Erythroblast (primary cell): ENCODE results near the gene SLC22A31.
A peak's percentile ranks its signal among the peaks of the same experiment; 100 is the strongest.

Experiments used
- DNase-seq, 2 experiments: peaks; one replicate each; lab custom pipeline; 2025; lab: John Stamatoyannopoulos, UW
- GATA1 ChIP-seq: IDR thresholded peaks from 2 replicates; pipeline ENCODE4 v1.6.1; 2011; ENCODE audit warnings: low read depth, mild to moderate bottlenecking, control low read depth, low read length, moderate library complexity
- POLR2A ChIP-seq: IDR thresholded peaks from 2 replicates; pipeline ENCODE4 v1.6.1; 2011; ENCODE audit warnings: mild to moderate bottlenecking, low read length

The SLC22A31 gene

DNA sequence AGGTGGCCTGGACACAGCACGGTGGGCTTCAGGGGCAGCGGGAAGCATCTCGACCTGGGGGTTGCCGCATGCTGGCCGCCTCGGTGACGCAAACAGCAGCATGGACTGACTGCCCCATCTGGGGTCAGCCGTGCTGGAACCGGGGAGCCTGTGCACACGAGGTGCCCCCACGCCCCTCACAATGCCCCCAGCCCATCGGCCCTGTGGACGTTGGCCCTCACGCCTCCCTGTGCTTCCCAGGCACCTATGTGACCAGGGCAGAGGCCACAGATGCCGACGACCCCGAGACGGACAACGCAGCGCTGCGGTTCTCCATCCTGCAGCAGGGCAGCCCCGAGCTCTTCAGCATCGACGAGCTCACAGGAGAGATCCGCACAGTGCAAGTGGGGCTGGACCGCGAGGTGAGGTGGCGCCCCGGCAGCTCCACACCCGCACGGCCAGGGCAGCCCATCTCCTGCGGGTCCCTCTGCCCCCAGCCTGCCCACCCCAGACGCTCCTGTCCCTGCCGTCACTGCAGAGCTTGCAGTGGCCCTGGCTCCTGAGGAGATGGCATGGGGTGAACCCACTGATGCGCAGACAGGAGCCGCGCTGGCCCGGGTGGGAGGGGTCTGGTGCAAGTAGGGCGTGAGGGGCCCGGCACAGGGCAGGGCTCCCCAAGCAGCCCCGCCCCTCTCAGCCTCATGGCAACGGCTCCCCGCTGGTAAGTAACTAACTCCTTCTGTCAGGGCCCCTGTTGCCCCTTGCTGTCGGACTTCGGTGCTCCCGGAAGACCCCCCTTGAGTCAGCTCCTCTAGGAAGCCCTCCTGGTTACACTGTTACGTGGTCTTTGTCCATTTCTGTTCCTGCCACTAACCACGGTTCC is 15.2 kb downstream of the SLC22A31 start:
- peak; percentile 67 to 75 for DNase-seq
- TF ChIP-seq POLR2A (no peak), GATA1 (no peak)

DNA sequence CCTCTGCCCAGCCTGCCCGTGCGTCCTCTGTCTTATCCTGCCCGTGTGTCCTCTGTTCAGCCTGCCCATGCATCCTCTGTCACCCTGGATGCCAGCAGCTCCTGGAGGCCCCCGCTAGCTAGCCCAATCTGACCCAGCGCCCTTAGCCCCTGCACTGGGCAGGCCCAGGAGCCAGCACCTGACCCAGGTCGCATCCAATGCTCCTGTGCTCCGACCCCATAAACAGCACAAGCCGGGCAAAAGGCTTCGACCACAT is 15.7 kb downstream of the SLC22A31 start:
- DNase-seq: no peak
- TF ChIP-seq POLR2A (no peak), GATA1 (no peak)

DNA sequence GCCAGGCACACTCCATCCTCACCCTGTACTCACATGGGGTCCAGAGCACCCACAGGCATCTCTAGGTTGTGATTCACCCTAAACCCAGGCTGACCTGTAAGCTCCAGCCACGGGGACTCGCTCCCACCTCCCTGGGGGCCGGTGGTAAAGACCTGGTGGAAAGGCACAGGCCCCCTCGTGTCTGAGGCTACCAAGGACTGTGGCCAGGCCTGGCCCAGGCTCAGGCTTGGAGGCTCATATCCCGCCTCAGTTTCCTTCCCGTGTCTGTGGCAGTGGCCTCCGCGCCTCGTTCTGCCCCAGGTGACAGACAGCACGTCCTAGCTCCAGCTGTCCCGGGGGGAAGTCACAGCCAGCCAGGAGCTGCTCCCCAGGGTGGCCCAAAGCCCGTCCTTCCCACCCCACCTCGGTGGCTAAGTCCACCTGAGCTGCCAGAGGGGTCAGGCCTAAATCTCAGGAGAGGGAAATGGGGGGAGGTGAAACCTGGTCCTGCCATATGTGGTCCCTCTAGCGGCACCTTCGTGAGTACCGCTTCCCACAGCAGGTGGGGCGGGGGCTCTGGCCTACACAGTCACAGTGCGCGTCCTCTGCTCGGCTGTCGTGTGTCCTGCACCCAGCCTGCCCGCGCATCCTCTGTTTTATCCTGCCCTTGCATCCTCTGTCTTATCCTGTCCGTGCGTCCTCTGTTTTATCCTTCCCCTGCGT is 16.2 kb downstream of the SLC22A31 start:
- TF ChIP-seq GATA1 (no peak), POLR2A (no peak)
- DNase-seq: no peak

DNA sequence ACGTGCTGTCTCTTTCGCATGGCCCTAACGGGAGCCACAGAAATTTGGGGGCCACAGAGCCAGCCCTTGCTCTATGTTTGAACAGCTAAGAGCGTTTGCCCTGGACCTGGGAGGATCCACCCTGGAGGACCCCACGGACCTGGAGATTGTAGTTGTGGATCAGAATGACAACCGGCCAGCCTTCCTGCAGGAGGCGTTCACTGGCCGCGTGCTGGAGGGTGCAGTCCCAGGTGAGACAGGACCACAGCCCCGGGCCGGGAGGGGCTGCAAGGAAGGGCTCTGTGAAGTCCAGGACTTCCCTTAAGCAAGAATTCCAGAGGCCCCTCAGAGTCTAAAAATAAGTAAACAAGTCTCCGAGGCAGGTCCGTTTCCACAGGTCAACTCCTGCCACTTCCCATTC is 16.9 kb downstream of the SLC22A31 start:
- TF ChIP-seq GATA1 (no peak), POLR2A (no peak)

DNA sequence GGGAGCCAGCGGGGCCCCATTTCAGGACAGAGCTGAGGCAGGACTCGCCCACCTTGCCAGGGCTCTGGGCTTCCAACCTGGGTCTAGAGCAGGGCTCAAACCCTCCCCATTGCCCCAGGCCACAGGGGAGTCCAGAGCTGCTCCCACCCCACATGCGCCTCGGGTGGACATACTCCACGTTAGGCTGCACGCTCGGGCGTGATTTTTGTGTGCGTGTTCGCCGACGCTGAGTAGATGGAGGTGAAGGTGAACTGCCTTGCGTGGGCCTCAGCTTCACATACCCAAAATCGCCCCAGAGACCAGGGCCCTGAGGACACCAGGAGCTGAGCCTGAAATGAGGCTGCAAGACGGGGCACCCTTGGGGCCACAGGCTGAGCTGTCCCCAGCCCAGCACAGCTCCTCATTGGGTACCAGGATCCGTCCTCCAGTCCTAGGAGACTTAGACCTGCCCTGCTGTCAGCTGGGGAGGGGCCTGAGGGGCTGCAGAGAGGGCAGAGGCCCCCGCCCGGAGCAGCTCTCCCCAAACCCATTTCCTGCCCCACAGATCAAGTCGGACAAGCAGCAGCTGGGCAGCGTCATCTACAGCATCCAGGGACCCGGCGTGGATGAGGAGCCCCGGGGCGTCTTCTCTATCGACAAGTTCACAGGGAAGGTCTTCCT is 20.6 kb downstream of the SLC22A31 start:
- no peak for TF ChIP-seq GATA1
- no peak for TF ChIP-seq POLR2A
- no peak for DNase-seq

More for the DNA sequence above, 16.9 kb downstream of the SLC22A31 start:
- no peak for DNase-seq

DNA sequence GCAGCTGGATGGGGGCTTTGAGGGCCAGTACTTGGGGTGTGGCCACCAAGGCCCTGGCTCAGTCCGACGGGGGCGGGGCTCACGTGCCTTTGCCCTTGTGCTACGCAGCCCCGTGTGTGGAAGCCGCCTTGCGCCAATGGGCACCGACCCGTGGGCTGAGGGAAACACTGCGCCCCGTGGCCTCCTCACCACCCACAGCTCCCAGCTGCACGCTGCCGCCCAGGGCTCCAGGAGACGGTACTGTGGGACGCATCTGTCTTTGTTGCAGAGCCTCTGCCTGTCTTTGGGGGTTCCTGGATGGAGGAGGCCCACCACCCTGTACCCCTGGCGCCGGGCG is 21.2 kb downstream of the SLC22A31 start:
- no peak for TF ChIP-seq GATA1
- TF ChIP-seq POLR2A: no peak

DNA sequence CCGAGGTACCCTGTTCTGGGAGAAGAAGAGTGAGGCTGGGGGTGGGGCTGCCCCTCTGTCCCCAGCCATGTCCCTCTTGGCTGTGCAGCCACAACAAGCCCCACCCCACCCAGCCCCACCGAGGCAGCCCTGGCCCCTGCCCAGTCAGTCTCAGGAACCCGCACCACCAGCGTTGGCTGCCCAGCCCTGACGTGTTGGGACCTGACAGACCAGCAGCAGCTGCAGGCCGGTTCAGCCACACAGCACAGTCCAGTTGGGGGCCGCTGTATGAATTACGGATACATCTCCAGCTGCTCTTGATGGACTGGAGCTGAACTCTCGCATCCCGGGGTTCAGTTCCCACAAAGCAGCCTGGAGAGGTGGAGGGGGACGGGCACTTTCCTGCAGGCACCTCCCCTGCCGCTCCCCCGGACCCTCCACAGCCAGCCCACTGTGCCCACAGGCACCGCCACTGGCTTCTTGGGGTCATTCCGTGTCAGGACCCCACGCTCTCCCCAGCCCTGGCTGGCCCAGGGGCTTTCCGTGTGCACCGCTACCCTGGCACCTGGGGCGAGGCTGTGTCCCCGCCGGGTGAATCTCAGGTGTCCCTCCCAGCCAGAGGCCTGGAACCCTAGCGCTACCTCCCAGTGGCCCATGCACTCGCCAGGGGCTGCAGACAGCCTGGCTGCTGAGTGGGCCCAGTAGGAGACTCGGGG is 21.7 kb downstream of the SLC22A31 start:
- DNase-seq: no peak
- TF ChIP-seq GATA1 (no peak), POLR2A (no peak)

More for the DNA sequence above, 21.2 kb downstream of the SLC22A31 start:
- DNase-seq: no peak

DNA sequence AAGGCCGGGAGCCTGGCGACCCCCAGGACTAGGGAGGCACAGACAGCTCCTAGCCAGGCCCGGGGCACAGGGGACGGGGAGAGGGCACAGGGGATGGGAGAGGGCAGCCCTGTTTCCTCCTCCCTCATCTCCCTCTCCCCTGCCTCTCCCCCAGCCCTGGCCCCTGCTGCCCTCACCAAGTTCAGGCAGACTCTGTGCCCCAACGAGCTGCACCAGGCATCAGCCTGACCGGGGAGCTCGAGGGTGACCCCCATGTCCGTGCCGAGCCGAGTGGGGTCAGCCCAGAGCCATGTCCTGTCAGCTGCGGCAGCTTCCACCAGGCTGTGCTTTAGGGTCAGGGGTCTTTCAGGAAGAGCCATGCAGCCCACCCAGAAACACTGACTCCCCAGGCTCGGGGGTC is 22.8 kb downstream of the SLC22A31 start:
- DNase-seq: no peak

DNA sequence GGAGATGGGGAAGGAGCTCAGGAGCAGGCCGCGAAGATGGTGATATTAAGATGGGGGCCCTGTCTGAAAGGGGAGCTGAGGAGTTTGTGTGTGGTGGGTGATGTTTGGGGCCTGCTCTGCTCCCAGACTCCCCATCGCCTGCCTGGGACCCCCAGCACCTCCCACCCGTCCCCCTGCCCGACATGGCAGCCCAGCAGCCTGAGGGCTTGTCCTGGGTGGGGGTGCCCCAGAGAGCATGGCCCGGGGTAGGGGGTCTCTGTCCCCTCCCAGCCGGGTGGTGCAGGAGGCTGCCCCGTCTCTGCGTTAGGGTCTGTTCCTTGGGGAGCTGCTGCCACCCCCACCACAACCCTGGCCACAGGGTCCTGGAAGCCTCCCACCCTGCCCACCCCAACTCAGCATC is 23.6 kb downstream of the SLC22A31 start:
- no peak for DNase-seq
- TF ChIP-seq POLR2A (no peak), GATA1 (no peak)

More for the DNA sequence above, 22.8 kb downstream of the SLC22A31 start:
- no peak for TF ChIP-seq POLR2A
- no peak for TF ChIP-seq GATA1

DNA sequence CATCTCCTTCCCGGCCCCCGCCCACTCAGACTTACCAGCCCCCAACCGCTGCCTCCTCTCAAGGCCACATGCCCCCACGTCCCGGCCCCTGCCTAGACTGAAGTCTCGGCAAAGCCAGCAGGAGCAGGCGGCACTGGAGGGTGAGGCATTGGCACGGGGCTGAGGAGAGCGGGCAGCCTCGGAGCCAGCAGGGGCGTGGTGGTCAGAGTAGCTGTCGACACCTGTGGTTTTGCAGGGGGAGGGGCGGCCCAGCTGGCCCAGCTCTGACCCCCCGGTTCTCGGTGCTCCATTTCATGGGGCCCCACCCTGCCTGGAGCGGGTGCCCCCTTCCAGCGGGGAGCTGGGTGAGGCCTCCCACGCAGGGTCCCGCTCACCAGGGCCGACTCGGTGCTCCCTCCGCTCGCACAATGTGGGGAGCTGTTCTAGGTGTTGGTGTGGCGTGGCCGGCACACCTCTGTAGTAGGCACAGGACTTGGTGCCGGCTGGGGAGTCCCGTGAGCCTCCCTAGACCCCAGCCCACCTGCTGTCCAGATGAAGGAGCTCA is 24.1 kb downstream of the SLC22A31 start:
- TF ChIP-seq POLR2A (no peak), GATA1 (no peak)
- DNase-seq: no peak

DNA sequence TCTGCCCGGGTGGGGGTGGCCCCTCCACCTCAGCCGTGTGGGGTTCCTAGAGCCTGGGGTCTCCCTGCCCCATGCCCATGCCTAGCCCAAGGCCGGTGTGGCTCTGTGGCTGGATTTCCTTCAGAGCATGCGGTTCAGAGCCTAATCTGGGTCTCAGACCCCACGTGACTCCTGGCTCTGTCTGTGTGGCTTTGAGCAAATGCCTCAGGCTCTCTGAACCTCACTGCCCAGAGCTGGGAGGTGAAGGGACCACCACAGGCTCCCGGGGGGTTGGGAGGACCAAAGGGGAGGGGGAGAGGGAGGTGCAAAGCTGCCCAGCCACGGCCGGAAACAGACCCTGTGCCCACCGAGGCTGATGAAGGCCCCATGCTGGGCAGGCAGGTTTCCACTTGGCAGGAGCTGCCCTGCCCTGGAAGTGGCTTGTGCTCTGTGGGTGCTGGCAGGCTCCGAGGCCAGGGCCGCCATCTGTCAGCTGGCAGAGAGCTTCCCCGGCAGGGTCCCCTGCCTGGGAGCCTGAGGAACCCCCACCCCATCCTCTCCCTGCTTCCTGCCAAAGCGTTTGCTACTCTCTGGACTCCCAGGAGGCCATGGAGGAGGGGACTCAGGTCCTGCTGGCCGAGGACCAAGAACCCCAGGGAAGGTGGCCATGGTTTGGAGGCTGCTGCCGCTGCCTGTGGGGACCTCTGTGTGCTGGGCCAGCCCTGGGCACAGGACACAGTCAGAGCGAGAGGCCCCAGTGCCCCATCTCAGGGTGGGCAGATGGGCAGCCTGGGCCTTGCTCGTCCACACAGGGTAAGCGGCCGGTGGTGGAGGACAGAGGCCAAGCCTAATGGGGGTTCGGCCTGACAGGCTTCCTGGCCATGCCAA is 24.8 kb downstream of the SLC22A31 start:
- DNase-seq: no peak
- TF ChIP-seq GATA1 (no peak), POLR2A (no peak)

DNA sequence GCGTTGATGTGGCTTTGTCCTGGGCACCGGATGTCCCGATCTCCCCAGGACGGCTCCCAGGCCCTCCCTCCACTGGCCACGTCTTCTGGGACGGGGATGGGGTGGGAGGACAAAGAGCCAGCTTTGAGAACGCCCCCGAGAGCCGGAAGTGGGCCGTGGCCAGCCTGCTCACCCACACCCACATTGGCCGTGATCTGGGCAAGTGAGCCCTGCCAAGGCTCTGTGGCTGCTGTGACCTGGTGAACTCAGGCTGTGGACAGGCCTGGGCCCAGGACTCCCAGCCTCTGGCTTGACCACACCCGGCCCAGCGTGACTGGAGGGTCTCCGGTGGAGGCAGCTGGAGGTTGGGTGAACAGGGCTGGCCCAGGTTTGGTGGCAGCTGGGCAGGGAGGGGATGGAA is 25.5 kb downstream of the SLC22A31 start:
- TF ChIP-seq GATA1 (no peak), POLR2A (no peak)

More for the DNA sequence above, 25.5 kb downstream of the SLC22A31 start:
- no peak for DNase-seq
